NCI-H2227 (cell line): ENCODE results near the gene STXBP1.
"Not testable (repeated sequence)": the region's sequence is repeated elsewhere in the genome, so short reads cannot be mapped to it uniquely, and the experiment has no call there.

Experiments used
- DNase-seq: peaks from one replicate; lab custom pipeline; 2025; ENCODE audit not compliant: unreplicated experiment; lab: John Stamatoyannopoulos, UW

STXBP1 gene

GRCh38 chr9:127613583-127613954, 1.5 kb downstream of the STXBP1 start:
- peak; percentile 20 for DNase-seq

GRCh38 chr9:127614961-127615360, 2.9 kb downstream of the STXBP1 start:
- no peak for DNase-seq

GRCh38 chr9:127621339-127621970, 9.4 kb downstream of the STXBP1 start:
- not testable (repeated sequence) for DNase-seq

- no peak for DNase-seq
Observed at GRCh38 chr9:127626752-127627493, 14.8 kb downstream of the STXBP1 start.

- DNase-seq, result no peak
Observed at GRCh38 chr9:127627494-127627855, 15.4 kb downstream of the STXBP1 start.

- no peak for DNase-seq
Observed at GRCh38 chr9:127628758-127629467, 16.8 kb downstream of the STXBP1 start.

- no peak for DNase-seq
Observed at GRCh38 chr9:127629468-127630081, 17.5 kb downstream of the STXBP1 start.

GRCh38 chr9:127633216-127633862, 21.3 kb downstream of the STXBP1 start:
- no peak for DNase-seq

GRCh38 chr9:127634021-127634420, 21.9 kb downstream of the STXBP1 start:
- DNase-seq, result no peak

GRCh38 chr9:127634698-127635097, 22.6 kb downstream of the STXBP1 start:
- DNase-seq, result peak; percentile 5

GRCh38 chr9:127635201-127635735, 23.2 kb downstream of the STXBP1 start:
- peak; percentile 55 for DNase-seq

GRCh38 chr9:127637322-127637847, 25.3 kb downstream of the STXBP1 start:
- DNase-seq, result no peak

GRCh38 chr9:127640908-127641545, 28.9 kb downstream of the STXBP1 start:
- DNase-seq, result no peak

GRCh38 chr9:127642082-127642740, 30.1 kb downstream of the STXBP1 start:
- no peak for DNase-seq

- no peak for DNase-seq
Observed at GRCh38 chr9:127644146-127644827, 32.2 kb downstream of the STXBP1 start.

GRCh38 chr9:127644943-127645342, 32.9 kb downstream of the STXBP1 start:
- no peak for DNase-seq

GRCh38 chr9:127647451-127647850, 35.4 kb downstream of the STXBP1 start:
- no peak for DNase-seq

- no peak for DNase-seq
Observed at GRCh38 chr9:127650518-127650917, 38.4 kb downstream of the STXBP1 start.
